ENCODE data around the gene SUB1.

SUB1 gene

DNA sequence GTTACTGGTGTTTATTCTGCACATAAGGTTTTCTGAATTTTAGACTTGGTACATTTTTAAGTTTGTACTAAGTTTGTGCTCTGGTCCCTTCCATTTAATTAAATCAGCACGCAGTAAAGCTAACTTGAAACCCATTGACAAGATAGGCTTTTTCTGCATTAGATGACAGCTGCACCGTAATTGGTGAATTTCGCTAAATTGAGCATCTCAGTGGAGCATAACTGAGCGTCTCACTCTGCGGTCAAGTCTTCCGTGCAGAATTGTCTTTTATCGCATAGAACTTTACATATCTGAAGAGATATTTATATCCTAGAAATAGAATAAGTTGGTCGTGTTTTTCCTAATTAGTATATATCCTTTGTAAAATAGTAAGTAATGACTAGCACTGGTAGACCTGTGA is 4.1 kb downstream of the SUB1 start:
- no peak for DNase-seq (ENCODE audit: low read depth)
- TF ChIP-seq, protein P1, sequence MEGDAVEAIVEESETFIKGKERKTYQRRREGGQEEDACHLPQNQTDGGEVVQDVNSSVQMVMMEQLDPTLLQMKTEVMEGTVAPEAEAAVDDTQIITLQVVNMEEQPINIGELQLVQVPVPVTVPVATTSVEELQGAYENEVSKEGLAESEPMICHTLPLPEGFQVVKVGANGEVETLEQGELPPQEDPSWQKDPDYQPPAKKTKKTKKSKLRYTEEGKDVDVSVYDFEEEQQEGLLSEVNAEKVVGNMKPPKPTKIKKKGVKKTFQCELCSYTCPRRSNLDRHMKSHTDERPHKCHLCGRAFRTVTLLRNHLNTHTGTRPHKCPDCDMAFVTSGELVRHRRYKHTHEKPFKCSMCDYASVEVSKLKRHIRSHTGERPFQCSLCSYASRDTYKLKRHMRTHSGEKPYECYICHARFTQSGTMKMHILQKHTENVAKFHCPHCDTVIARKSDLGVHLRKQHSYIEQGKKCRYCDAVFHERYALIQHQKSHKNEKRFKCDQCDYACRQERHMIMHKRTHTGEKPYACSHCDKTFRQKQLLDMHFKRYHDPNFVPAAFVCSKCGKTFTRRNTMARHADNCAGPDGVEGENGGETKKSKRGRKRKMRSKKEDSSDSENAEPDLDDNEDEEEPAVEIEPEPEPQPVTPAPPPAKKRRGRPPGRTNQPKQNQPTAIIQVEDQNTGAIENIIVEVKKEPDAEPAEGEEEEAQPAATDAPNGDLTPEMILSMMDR (conservative IDR thresholded peaks at IDR 0.05; ENCODE audit: control insufficient read depth, insufficient read depth, low read depth, low read length): no peak
- H3K4me3 ChIP-seq (ENCODE audit: control insufficient read depth, low read depth, low read length): no peak overlapping the region

DNA sequence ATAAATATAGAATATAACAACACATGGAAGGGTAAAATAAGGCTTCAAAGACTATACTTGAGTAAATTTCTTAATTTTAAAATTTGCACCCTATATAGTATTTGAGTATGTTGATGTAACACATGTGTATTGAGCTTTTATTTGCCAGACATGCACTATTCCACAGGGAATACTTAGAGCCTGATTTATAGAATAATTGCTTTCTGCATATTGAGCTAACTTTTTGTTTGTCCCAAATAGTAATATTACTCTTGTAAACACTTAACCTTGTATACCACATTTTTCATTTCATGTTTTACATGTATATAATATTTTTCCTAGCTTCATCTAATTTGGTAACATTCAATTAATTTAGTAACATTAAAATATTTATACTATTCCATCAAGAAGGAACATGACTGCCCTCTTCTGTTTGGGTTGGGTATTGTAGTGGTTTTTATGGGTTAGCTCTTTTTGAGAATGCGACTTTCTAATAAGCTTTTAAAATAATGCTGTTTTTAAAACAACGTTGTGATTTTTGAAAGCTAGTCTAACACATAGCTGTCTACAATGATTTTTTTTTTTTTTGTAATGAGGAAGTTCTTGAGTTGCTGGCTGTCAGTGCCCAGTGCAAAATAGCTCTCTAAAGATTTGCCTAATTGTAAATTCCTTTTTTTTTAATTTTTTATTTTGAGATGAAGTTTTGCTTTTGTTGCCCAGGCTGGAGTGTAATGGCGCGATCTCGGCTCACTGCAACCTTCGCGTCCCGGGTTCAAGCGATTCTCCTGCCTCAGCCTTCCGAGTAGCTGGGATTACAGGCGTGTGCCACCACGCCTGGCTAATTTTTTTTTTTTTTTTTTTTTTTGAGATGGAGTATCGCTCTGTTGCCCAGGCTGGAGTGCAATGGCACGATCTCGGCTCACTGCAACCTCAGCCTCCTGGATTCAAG is 4.8 kb downstream of the SUB1 start:
- peak; percentile 79 for DNase-seq (ENCODE audit: low read depth)
- H3K4me3 ChIP-seq (ENCODE audit: control insufficient read depth, low read depth, low read length): no peak overlapping the region
- TF ChIP-seq, protein P1 (conservative IDR thresholded peaks at IDR 0.05; ENCODE audit: control insufficient read depth, insufficient read depth, low read depth, low read length): peak; percentile 85

DNA sequence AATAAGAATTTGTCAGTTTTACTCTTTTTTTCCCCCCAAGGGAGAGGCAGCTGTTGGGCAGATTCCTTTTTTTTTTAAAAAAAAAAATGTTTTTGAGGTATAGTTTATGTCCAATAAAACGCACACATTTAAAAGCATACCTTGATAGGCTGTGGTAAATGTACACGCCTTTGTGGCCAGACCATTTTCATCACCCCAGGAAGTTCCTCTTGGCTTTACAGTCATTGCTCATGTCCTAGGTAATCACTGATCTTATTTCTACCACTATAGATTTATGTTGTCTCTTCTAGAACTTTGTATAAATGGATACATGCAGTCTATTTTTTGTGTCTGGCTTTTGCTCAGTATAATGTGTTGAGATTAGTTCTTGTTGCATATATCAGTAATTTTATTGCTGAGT is 9.8 kb downstream of the SUB1 start:
- H3K4me3 ChIP-seq (ENCODE audit: control insufficient read depth, low read depth, low read length): no peak overlapping the region
- TF ChIP-seq, protein P1 (conservative IDR thresholded peaks at IDR 0.05; ENCODE audit: control insufficient read depth, insufficient read depth, low read depth, low read length): no peak
- no peak for DNase-seq (ENCODE audit: low read depth)

DNA sequence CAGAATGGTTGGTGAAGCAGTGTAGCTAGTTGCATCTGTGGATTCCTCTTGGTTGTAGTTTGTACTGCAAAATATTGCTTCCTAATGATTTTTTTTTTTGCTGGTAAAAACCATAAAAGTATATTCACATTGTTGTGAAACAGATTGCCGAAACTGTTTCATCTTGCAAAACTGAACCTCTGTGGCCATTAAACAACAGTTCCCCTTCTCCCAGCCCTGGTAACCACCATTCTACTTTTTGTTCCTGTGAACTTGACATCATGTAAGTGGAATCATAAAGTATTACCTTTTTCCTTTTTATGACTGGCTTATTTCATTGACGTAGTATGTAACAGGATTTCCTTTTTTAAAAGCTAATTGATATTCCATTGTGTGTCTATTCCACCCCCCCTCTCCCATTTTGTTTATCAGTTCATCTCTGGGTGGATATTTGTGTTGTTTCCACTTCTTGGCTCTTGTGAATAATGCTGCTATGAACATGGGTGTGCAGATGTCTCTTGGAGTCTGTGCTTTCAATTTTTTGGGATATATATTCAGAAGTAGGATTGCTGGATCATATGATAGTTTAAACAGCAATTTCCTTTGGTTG is 11.8 kb downstream of the SUB1 start:
- TF ChIP-seq, protein P1 (conservative IDR thresholded peaks at IDR 0.05; ENCODE audit: control insufficient read depth, insufficient read depth, low read depth, low read length): no peak
- H3K4me3 ChIP-seq (ENCODE audit: control insufficient read depth, low read depth, low read length): no peak overlapping the region
- DNase-seq (ENCODE audit: low read depth): no peak

DNA sequence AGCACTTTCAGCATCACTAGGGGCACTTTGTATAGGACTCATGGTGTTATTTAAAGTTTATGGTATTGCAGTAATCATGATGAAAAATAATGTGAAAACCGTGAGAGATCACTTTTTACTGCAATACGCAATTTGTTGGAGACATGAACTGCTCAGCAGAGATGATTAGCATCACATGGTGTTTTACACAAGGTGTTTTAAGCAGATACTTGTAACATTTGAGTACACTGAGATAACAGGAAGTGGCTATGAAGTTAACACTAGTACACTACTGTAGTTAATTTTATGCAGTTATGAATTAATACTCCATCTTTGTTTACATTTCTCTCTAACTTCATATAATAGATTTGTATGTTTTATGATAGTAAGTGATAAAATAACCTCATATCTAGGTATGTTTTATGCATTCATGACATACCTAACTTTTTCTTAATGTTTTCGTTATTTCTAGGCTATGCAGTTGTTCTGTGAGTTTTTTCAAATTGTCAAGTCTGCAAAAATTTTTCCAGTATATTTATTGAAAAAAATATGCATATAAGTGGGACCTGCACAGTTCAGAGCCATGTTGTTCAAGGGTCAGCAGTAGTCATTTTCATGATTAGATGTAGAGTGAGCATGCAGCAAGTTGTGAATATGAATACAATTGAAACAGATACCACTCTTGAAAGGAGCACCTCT is 13.0 kb downstream of the SUB1 start:
- TF ChIP-seq, protein P1 (conservative IDR thresholded peaks at IDR 0.05; ENCODE audit: control insufficient read depth, insufficient read depth, low read depth, low read length): no peak
- no peak overlapping the region for H3K4me3 ChIP-seq (ENCODE audit: control insufficient read depth, low read depth, low read length)
- DNase-seq (ENCODE audit: low read depth): no peak

DNA sequence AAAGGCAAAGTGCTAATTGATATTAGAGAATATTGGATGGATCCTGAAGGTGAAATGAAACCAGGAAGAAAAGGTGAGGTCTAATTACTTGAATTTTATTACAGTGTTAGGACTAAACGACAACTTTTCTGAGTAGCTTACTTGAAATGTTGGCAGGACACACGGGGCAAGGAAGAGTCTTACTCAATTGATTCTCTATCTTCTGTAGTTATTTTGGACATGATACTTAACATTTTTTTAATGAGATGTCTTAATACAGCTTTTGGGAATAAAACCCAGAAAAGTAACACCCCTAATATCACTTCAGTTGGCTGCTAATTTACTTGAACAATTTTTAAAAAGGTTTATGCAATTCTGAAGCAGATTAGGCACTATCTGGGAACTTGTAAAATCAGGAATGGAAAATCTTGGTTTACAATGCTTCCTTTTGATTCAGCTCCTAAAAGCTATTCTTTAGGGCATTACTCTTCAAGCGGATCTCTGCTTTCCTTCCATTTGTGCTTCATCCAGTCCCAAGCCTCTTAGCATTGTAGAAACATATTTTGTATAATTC is 13.7 kb downstream of the SUB1 start:
- H3K4me3 ChIP-seq (ENCODE audit: control insufficient read depth, low read depth, low read length): no peak overlapping the region
- DNase-seq (ENCODE audit: low read depth): no peak
- TF ChIP-seq, protein P1 (conservative IDR thresholded peaks at IDR 0.05; ENCODE audit: control insufficient read depth, insufficient read depth, low read depth, low read length): no peak

Data from fibroblast of mammary gland (primary cell).